Peyer's patch (tissue), 4 donors: Measurements from ENCODE around the gene CRB2. TPM values are rescaled to one million over a fixed set of nuclear protein-coding genes. Genes with fewer than 3 reads are reported as not detected.

Experiments used
- DNase-seq, 3 donors: peaks; one replicate each; pipeline ENCODE4 v3.0.0-alpha.2; 2017 to 2019
- H3K27ac ChIP-seq, 4 donors: fragments of 200-600 bp; sonication (generic); one replicate each; pipeline ENCODE4 v1.5.1; 2016 to 2019
- H3K27me3 ChIP-seq, 2 donors: fragments of 200-600 bp; sonication (generic); one replicate each; pipeline ENCODE4 v1.5.1; 2019
- H3K36me3 ChIP-seq, 3 donors: fragments of 200-600 bp; sonication (generic); one replicate each; pipeline ENCODE4 v1.5.1; 2016 to 2019
- H3K4me1 ChIP-seq, 4 donors: fragments of 200-600 bp; sonication (generic); one replicate each; pipeline ENCODE4 v1.5.1; 2016 to 2019
- H3K4me3 ChIP-seq, 4 donors: fragments of 200-600 bp; sonication (generic); 1 replicate in 3 of 4; 2 replicates in 1 of 4; pipeline ENCODE4 v1.5.1; 2016 to 2019; ENCODE audit warnings: mild to moderate bottlenecking in 1 of 4
- H3K9me3 ChIP-seq, 4 donors: fragments of 200-600 bp; sonication (generic); one replicate each; pipeline ENCODE4 v1.5.1; 2016 to 2019; ENCODE audit warnings: mild to moderate bottlenecking in 1 of 4
- POLR2A ChIP-seq, 2 donors: fragments of 450-650 bp; IDR thresholded peaks; one replicate each; pipeline ENCODE4 v1.5.1; 2017; ENCODE audit warnings: antibody characterized with exemption in 2 of 2, mild to moderate bottlenecking in 2 of 2, moderate library complexity in 2 of 2
- total RNA-seq, 4 donors: library from RNA; depleted of rRNA; stranded (reverse); fragments of >200 nt; gene quantifications; one replicate each; pipeline ENCODE4 v1.1.0, GENCODE V29; 2016
- TF ChIP-seq, protein P1 (sequence below), 6 experiments: fragments of 450-650 bp in 4 of 6; fragments of 200-600 bp in 2 of 6; sonication (generic) in 1 of 6; IDR thresholded peaks; one replicate each; pipeline ENCODE4 v1.5.1; 2017 to 2019; ENCODE audit warnings: antibody characterized with exemption in 6 of 6, mild to moderate bottlenecking in 3 of 6, moderate library complexity in 1 of 6

The CRB2 gene
- total RNA-seq, 4 donors from 2014 or later: 0.27 to 0.85 (median 0.83) TPM; not detected in 1

DNA sequence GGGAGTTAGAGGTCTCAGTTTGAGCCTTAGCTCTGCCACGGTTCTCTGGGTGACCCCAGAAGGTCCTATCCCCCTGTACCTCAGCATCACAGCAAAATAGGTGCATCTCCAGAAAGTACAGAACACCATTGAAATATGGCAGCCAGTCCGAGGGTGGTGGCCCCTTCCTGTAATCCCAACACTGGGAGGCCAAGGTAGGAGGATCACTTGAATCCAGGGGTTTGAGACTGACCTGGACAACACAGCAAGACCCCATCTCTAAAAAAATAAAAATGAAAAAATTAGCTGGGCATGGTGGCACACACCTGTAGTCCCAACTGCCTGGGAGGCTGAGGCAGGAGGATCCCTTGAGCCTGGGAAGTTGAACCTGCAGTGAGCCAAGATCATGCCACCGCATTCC lies 7.0 kb upstream of the CRB2 start:
- Histone ChIP-seq H3K27me3 (no peaks in the 10 kb centered on the region), H3K4me3 (no peak overlapping the region), H3K9me3 (no peaks in the 10 kb centered on the region), H3K4me1 (peaks cover 0 to 8% (median 2%) of the 10 kb centered on the region in 4 donors), H3K36me3 (no peaks in the 10 kb centered on the region), H3K27ac (no peak overlapping the region)
- no peak for DNase-seq
- TF ChIP-seq POLR2A (IDR thresholded peaks at IDR 0.05): no peak
- TF ChIP-seq, protein P1, sequence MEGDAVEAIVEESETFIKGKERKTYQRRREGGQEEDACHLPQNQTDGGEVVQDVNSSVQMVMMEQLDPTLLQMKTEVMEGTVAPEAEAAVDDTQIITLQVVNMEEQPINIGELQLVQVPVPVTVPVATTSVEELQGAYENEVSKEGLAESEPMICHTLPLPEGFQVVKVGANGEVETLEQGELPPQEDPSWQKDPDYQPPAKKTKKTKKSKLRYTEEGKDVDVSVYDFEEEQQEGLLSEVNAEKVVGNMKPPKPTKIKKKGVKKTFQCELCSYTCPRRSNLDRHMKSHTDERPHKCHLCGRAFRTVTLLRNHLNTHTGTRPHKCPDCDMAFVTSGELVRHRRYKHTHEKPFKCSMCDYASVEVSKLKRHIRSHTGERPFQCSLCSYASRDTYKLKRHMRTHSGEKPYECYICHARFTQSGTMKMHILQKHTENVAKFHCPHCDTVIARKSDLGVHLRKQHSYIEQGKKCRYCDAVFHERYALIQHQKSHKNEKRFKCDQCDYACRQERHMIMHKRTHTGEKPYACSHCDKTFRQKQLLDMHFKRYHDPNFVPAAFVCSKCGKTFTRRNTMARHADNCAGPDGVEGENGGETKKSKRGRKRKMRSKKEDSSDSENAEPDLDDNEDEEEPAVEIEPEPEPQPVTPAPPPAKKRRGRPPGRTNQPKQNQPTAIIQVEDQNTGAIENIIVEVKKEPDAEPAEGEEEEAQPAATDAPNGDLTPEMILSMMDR (IDR thresholded peaks at IDR 0.05): no peak

DNA sequence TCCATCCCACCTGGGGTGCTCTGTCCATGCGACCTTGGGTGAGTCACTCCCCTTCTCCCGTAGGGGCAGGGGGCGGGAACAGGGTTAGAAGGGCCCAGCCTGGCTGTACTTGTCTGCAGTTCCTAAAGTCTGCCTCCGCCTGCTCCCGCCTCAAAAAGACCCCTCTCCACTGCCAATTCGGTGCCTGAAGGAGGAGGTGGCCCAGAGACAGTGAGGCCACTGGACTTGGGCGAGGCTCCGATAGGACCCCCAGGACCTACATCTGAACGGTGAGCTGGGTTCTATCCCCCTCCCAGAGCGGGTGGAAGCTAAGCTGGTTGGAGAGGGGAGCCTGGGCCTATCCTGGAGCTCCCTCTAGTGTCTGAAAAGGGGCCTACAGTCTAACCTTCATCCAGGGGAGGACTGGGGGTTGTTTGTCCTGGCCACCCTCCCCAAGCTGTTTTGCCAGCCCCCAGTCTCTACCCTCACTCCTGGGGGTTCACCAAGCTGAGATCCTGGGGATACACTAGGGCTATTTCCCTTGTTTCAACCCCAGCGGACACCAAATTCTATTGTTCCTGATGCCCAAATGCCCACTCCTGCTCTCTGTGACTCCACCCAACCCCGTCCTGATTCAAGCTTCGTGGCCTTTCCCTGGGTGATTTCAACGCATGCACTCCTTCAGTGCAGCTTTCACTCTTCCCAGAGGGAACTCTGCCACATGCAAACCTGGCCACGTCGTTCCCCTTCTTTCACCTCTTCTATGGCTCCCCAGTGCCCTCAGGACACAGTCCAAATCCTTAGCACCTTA lies 6.1 kb upstream of the CRB2 start:
- TF ChIP-seq, protein P1 (IDR thresholded peaks at IDR 0.05): peak; percentile 60 to 98 (median 92)
- no peak for TF ChIP-seq POLR2A (IDR thresholded peaks at IDR 0.05)
- Histone ChIP-seq H3K9me3 (no peaks in the 10 kb centered on the region), H3K36me3 (no peaks in the 10 kb centered on the region), H3K4me3 (no peak overlapping the region), H3K4me1 (peaks cover 0 to 6% (median 2%) of the 10 kb centered on the region in 4 donors), H3K27ac (no peak overlapping the region), H3K27me3 (no peaks in the 10 kb centered on the region)
- peak in 2 of 3 donors; percentile 49 to 78 for DNase-seq

DNA sequence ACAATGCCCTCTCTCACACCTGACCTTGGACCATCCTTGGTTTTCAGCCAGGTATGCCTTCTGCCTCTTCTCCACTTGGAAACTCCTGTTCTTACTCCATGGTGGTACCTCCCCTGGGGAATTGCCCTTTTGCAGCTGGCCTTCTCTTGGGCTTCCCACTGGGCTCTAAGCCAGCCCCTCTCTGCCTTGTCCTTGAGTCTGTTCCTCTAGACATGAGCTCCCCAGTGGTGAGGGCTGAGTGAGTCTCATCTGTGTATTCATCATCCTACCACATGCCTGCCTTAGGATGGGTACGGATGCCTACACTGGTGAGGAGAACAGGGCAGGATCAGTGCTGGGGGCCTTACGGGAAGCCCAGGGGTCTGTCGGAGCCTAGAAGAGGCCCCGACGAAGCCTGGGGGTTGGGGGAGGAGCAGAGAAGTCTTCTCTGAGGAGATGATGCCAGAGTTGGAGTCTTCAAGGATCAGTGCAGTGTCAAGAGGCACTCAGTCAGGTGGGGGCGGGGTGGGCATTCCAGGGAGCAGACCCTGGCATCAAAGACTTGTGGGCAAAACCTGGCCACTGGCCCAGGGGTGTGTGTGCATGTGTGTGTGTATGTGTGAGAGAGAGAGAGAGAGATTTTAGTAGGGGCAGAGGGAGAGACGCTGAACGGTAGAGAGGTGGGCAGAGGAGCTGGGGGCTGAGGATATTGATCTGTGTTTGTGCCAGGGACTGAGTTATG lies 5.2 kb upstream of the CRB2 start:
- H3K4me1 ChIP-seq: peaks cover 0 to 6% (median 2%) of the 10 kb centered on the region in 4 donors
- H3K27me3 ChIP-seq: no peaks in the 10 kb centered on the region
- no peak for TF ChIP-seq POLR2A (IDR thresholded peaks at IDR 0.05)
- TF ChIP-seq, protein P1 (IDR thresholded peaks at IDR 0.05): no peak
- H3K4me3 ChIP-seq: no peak overlapping the region
- H3K36me3 ChIP-seq: no peaks in the 10 kb centered on the region
- H3K27ac ChIP-seq: no peak overlapping the region
- no peak for DNase-seq
- H3K9me3 ChIP-seq: no peaks in the 10 kb centered on the region

DNA sequence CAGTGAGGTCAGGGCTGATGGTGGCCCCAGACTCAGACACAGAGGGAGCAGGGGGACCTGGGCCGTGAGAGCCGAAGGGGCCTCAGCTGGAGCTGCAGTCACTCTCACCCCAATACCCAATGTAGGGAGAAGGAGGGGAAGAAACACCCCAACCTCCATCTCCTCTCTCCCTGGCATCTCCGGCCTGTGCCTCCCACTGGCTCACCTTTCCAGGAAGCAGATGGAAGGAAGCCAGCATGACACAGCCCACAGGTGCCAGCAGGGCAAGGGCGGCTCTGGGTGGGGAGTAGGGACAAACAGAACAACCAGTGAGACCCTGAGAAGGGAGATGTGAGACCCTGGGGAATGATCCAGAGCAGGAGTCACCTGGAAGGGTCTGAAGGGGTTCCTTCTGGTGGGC lies 3.0 kb upstream of the CRB2 start:
- no peaks in the 10 kb centered on the region for H3K36me3 ChIP-seq
- no peak overlapping the region for H3K4me3 ChIP-seq
- H3K27me3 ChIP-seq: no peaks in the 10 kb centered on the region
- no peaks in the 10 kb centered on the region for H3K9me3 ChIP-seq
- DNase-seq: no peak
- no peak overlapping the region for H3K27ac ChIP-seq
- no peak for TF ChIP-seq POLR2A (IDR thresholded peaks at IDR 0.05)
- TF ChIP-seq, protein P1 (IDR thresholded peaks at IDR 0.05): no peak
- peaks cover 0 to 6% (median 2%) of the 10 kb centered on the region in 4 donors for H3K4me1 ChIP-seq

DNA sequence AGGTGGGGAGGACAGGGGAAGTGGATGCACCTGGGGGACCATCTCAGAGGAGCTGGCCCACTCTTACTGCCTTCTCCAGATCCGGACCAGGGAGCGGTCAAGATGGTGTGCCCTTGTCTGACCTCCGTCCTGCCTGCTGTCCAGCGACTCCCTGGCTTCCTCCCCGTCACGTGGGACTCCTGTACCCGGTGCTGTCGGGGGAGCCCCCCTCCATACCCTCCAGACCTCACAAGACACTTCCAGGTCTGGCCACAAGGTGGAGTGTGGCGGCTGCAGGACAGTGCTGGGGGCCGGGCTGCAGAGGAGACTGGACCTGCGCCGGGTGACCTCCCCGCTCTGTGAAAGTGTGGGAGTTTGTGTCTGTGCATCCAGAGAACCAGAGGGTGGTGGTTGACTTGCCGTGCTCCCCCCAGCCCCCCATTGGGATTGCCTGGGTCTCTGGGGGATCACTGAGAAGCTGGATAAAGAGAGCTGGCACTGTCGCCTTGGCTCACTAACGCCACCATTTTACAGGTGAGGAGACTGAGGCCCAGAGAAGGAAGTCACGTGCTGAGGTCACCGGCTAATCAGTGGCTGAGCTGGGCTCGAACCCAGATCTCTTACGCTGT lies 1.9 kb upstream of the CRB2 start:
- H3K27me3 ChIP-seq: no peaks in the 10 kb centered on the region
- TF ChIP-seq, protein P1 (IDR thresholded peaks at IDR 0.05): peak; percentile 60 to 85 (median 79)
- no peak for TF ChIP-seq POLR2A (IDR thresholded peaks at IDR 0.05)
- H3K27ac ChIP-seq: no peak overlapping the region
- peak; percentile 62 to 83 (median 75) for DNase-seq
- no peak overlapping the region for H3K4me3 ChIP-seq
- H3K4me1 ChIP-seq: peaks cover 0 to 6% (median 2%) of the 10 kb centered on the region in 4 donors
- H3K36me3 ChIP-seq: no peaks in the 10 kb centered on the region
- H3K9me3 ChIP-seq: no peaks in the 10 kb centered on the region
